NOMO-1 treated with DMSO at 0.1 percent for 48 hours (cell line): ENCODE data around the gene HOMER2.
"Not testable (repeated sequence)": the region's sequence is repeated elsewhere in the genome, so short reads cannot be mapped to it uniquely, and the experiment has no call there.

ENCODE experiments used
- DNase-seq: peaks from one replicate; lab custom pipeline; 2025; ENCODE audit not compliant: unreplicated experiment; lab: John Stamatoyannopoulos, UW

HOMER2 gene

GRCh38 chr15:82952158-82953081, at the start of gene HOMER2:
TSS of gene HOMER2 (minus strand) at chr15:82952720. CDS start at chr15:82952535, 185 bp downstream.
- DNase-seq, result no peak

- not testable (repeated sequence) for DNase-seq
Measured at GRCh38 chr15:83000672-83001031, 48.1 kb upstream of the HOMER2 start.

- DNase-seq, result peak; percentile 66
Measured at GRCh38 chr15:82999905-83000671, 47.6 kb upstream of the HOMER2 start.

GRCh38 chr15:82999426-82999825, 46.9 kb upstream of the HOMER2 start:
- no peak for DNase-seq

- no peak for DNase-seq
Measured at GRCh38 chr15:82995938-82996337, 43.4 kb upstream of the HOMER2 start.

GRCh38 chr15:82995076-82995475, 42.6 kb upstream of the HOMER2 start:
- no peak for DNase-seq

GRCh38 chr15:82993144-82993543, 40.6 kb upstream of the HOMER2 start:
- DNase-seq, result no peak

- DNase-seq, result no peak
Measured at GRCh38 chr15:82992436-82992998, 40.0 kb upstream of the HOMER2 start.

GRCh38 chr15:82986442-82986780, 33.9 kb upstream of the HOMER2 start:
- peak; percentile 64 for DNase-seq

- peak; percentile 97 for DNase-seq
Measured at GRCh38 chr15:82985688-82986441, 33.3 kb upstream of the HOMER2 start, which contains the start of gene RAMAC. TSS of gene RAMAC (plus strand) at chr15:82986210. CDS start at chr15:82989019, 2,809 bp downstream.

- no peak for DNase-seq
Measured at GRCh38 chr15:82980981-82981380, 28.5 kb upstream of the HOMER2 start.

- DNase-seq, result no peak
Measured at GRCh38 chr15:82979726-82980125, 27.2 kb upstream of the HOMER2 start.

GRCh38 chr15:82978438-82978837, 25.9 kb upstream of the HOMER2 start:
- no peak for DNase-seq

- DNase-seq, result no peak
Measured at GRCh38 chr15:82977076-82977475, 24.6 kb upstream of the HOMER2 start.

- DNase-seq, result no peak
Measured at GRCh38 chr15:82972990-82973389, 20.5 kb upstream of the HOMER2 start.

- DNase-seq, result no peak
Measured at GRCh38 chr15:82971218-82971984, 18.9 kb upstream of the HOMER2 start.

GRCh38 chr15:82970696-82971095, 18.2 kb upstream of the HOMER2 start:
- no peak for DNase-seq

GRCh38 chr15:82970078-82970686, 17.7 kb upstream of the HOMER2 start:
- no peak for DNase-seq

GRCh38 chr15:82969353-82969752, 16.8 kb upstream of the HOMER2 start:
- peak; percentile 45 for DNase-seq

GRCh38 chr15:82968066-82968465, 15.5 kb upstream of the HOMER2 start:
- peak; percentile 88 for DNase-seq
